OCI-LY7 (cell line): Measurements from ENCODE around the gene VANGL1.

Experiments used
- EZH2phosphoT487 ChIP-seq: fragments of 200-600 bp; sonication (generic); IDR thresholded peaks from 2 replicates; pipeline ENCODE4 v1.6.1; 2018; ENCODE audit warnings: low read depth, borderline replicate concordance, mild to moderate bottlenecking, mixed run types, antibody characterized with exemption, low read length, moderate library complexity, mixed read lengths
- TF ChIP-seq, protein P1 (sequence below): fragments of 200-600 bp; sonication (generic); conservative IDR thresholded peaks from 2 replicates; pipeline ENCODE4 v1.5.1; 2014; ENCODE audit warnings: mild to moderate bottlenecking, antibody characterized with exemption, low read length, moderate library complexity, mixed read lengths

- TF ChIP-seq, protein P1, sequence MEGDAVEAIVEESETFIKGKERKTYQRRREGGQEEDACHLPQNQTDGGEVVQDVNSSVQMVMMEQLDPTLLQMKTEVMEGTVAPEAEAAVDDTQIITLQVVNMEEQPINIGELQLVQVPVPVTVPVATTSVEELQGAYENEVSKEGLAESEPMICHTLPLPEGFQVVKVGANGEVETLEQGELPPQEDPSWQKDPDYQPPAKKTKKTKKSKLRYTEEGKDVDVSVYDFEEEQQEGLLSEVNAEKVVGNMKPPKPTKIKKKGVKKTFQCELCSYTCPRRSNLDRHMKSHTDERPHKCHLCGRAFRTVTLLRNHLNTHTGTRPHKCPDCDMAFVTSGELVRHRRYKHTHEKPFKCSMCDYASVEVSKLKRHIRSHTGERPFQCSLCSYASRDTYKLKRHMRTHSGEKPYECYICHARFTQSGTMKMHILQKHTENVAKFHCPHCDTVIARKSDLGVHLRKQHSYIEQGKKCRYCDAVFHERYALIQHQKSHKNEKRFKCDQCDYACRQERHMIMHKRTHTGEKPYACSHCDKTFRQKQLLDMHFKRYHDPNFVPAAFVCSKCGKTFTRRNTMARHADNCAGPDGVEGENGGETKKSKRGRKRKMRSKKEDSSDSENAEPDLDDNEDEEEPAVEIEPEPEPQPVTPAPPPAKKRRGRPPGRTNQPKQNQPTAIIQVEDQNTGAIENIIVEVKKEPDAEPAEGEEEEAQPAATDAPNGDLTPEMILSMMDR: no peak
- TF ChIP-seq EZH2phosphoT487: no peak
Observed at GRCh38 chr1:115728341-115728740, 86.6 kb downstream of the VANGL1 start.
